ENCODE results near the gene FIGNL2.

FIGNL2 gene

DNA sequence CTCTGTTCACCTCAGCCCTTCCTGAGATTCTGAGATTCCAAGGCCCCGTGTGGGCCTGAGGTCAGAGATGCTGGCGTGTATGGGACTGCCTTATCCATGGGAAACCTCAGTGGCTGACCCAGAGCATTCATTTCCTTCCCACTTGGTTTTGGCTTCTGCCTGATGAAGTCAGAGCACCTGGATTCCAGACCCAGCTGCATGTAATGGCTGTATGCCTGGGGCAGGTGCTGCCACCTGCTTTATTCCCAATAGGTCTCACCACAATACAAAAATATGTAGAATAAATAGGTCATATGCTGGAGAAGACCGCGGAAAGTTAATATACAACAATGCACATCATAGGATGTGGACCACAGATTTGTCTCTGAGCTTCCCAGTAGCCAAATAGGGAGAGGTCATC is 25.6 kb downstream of the FIGNL2 start:
- DNase-seq (ENCODE audit: low read depth): no peak
- H3K4me3 ChIP-seq (ENCODE audit: control insufficient read depth, low read depth, low read length): no peak overlapping the region

DNA sequence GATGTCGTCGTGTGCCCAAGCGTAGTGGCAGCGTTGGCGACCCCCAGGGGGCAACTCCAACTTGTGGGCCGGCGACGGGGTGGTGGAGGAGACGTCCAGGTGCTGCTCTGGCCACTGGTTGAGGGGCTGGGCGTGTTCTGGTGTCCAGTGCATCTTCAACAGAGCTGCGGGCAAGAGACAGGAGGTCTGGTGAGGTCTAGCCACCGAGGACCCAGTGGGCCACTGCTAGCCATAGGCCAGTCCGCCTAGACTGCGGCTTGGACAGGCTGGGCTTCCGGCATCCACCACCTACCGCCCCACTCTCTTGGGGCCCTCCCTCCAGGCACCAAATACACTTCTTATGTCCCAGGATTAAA is 26.3 kb downstream of the FIGNL2 start:
- DNase-seq (ENCODE audit: low read depth): no peak
- H3K4me3 ChIP-seq (ENCODE audit: control insufficient read depth, low read depth, low read length): no peak overlapping the region
- TF ChIP-seq, protein P1, sequence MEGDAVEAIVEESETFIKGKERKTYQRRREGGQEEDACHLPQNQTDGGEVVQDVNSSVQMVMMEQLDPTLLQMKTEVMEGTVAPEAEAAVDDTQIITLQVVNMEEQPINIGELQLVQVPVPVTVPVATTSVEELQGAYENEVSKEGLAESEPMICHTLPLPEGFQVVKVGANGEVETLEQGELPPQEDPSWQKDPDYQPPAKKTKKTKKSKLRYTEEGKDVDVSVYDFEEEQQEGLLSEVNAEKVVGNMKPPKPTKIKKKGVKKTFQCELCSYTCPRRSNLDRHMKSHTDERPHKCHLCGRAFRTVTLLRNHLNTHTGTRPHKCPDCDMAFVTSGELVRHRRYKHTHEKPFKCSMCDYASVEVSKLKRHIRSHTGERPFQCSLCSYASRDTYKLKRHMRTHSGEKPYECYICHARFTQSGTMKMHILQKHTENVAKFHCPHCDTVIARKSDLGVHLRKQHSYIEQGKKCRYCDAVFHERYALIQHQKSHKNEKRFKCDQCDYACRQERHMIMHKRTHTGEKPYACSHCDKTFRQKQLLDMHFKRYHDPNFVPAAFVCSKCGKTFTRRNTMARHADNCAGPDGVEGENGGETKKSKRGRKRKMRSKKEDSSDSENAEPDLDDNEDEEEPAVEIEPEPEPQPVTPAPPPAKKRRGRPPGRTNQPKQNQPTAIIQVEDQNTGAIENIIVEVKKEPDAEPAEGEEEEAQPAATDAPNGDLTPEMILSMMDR (IDR thresholded peaks at IDR 0.05; ENCODE audit: control insufficient read depth, insufficient read depth, low read depth, low read length, missing control alignments): no peak

More for the DNA sequence above, 25.6 kb downstream of the FIGNL2 start:
- TF ChIP-seq, protein P1 (IDR thresholded peaks at IDR 0.05; ENCODE audit: control insufficient read depth, insufficient read depth, low read depth, low read length, missing control alignments): no peak

DNA sequence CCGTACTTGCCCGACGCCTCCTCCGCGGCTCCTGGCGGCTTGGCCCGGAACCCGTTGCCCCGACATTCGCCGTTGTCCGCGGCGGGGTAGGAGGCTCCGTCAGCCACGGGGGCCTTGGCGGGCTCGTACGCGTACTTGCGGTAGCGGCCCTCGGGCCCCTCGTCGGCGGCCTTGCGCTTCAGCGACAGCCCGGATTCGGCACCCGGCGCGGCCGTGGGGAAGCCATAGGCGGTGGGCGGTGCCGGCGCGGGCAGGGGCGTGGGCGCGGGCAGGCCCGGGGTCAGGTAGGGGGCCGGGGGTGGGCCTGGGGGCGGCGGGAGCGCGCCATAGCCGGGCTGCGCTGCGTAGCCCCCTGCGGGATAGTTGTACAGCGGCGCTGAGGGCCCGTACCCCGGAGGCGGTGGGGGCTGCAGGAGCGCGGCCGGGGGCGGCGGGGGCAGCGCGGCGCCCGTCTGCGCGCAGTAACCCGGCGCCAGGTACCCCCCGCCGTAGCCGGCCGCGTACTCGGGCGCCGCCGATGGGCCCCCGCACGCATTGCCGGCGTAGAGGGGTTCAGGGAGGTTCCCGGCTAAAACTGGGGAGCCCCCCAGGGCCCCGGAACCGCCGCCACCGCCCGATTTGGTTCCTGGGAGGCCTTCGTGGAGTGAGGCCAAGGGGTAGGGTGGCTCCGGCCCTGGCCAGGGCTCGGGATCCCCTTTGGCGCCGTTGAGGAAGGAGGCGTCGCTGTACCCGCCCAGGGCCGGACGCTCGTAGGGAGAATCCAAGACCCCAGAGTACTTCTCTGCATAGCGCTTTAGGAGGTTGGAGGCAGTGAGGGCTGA is 26.9 kb downstream of the FIGNL2 start:
- no peak for DNase-seq (ENCODE audit: low read depth)
- TF ChIP-seq, protein P1 (IDR thresholded peaks at IDR 0.05; ENCODE audit: control insufficient read depth, insufficient read depth, low read depth, low read length, missing control alignments): no peak
- H3K4me3 ChIP-seq (ENCODE audit: control insufficient read depth, low read depth, low read length): no peak overlapping the region

DNA sequence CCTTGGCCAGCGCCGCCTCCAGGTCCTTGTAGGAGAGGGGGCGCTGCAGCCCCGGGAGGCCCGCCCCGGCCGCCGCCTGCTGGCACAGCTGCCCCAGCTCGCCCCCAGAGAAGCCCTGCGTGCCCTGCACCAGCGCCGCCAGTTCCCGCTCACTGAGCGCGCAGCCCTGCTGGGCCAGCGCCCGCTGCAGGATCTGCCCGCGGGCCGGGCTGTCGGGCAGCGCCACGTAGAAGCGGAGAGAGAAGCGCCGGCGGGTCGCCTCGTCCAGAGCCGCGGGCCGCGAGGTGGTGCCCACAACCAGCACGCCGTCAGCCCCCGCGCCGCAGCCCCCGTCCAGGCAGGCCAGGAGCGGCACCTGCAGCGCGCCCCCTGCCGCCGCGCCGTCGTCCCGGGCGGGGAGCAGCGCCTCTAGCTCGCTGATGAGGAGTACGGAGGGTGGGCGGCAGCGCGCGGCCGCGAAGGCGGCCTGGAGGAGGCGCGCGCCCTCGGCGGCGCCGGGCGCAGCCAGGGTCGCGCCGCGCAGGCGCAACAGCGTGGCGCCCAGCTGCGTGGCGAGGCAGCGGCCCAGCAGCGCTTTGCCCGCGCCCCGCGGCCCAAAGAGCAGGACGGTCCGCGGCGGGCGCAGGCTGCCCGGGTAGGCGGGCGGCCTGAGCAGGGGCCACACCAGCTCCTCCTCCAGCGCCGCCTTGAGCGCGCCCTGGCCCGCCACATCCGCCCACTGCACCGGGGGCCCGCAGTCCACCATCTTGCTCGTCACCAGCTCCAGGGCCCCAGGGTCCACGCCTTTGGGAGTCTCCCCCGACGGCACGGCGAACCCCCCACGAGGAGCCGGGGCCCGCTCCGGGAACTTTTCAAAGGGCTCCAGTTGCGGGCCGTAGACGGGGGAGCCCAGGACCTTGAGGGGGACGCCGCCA is 27.7 kb downstream of the FIGNL2 start:
- TF ChIP-seq, protein P1 (IDR thresholded peaks at IDR 0.05; ENCODE audit: control insufficient read depth, insufficient read depth, low read depth, low read length, missing control alignments): no peak
- no peak overlapping the region for H3K4me3 ChIP-seq (ENCODE audit: control insufficient read depth, low read depth, low read length)
- no peak for DNase-seq (ENCODE audit: low read depth)

DNA sequence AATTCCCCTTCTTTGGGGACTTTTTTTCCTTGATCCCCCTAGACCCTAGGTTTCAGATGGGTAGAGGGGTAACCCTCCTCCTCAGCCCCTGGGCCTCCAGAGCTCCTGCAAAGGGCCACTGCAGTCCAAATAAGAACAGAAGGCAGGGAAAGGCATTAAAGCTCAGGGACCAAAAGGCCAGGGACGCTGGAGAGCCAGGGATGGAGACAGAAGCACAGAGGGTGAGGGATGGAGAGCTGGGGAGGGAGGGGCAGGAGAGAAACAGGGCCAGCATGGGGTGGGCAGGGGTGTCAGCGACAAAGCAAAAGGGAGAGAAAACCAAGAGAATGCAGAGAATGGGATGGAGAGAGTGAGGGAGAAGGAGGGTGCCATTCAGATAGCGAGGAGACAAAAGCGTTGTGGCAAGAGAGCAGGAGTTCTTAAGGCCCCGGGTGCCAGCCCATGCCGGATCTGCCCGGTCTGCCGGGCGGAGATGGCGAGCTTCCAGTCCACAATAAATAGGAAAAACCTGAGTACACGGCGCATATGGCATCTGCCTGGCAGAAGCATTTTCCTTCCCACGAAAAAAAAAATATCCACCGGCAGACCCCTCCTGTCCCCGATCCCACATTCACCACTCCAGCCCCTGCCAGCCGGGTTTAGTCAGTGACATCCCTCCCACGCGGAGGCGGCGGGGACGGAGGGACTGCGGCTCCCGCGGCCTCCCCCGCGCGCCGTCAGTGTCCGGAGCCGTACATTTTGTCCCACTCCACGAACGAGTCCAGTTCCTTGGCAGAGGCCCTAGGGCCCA is 28.6 kb downstream of the FIGNL2 start:
- no peak overlapping the region; the same call in 1 of the 2 replicates for H3K4me3 ChIP-seq (ENCODE audit: control insufficient read depth, low read depth, low read length)
- TF ChIP-seq, protein P1 (IDR thresholded peaks at IDR 0.05; ENCODE audit: control insufficient read depth, insufficient read depth, low read depth, low read length, missing control alignments): no peak
- DNase-seq (ENCODE audit: low read depth): no peak

Data from AG09309 (cell line).